Caki2 (cell line): ENCODE results near the gene ARVCF. TPM values are rescaled to one million over a fixed set of nuclear protein-coding genes. Genes with fewer than 3 reads are reported as not detected.

Source experiments
- DNase-seq: peaks from one replicate; pipeline ENCODE4 v3.0.0-alpha.2; 2015; ENCODE audit warnings: low read depth
- in situ Hi-C: cut with HindIII; loops from 2 replicates; pipeline ENCODE4 v1.10.0; 2016; ENCODE audit warnings: low sequenced_read_pairs, low pct_unique_long_range_greater_than_20kb, mixed read lengths
- total RNA-seq: library from RNA; depleted of rRNA; stranded (reverse); fragments of >200 nt; shearing (Covaris generic); gene quantifications from 2 replicates; pipeline ENCODE4 v1.2.3, GENCODE V29; 2014; ENCODE audit warnings: low replicate concordance

ARVCF gene
- total RNA-seq, 1 experiment from 2014 or later: 15.2 TPM

DNA sequence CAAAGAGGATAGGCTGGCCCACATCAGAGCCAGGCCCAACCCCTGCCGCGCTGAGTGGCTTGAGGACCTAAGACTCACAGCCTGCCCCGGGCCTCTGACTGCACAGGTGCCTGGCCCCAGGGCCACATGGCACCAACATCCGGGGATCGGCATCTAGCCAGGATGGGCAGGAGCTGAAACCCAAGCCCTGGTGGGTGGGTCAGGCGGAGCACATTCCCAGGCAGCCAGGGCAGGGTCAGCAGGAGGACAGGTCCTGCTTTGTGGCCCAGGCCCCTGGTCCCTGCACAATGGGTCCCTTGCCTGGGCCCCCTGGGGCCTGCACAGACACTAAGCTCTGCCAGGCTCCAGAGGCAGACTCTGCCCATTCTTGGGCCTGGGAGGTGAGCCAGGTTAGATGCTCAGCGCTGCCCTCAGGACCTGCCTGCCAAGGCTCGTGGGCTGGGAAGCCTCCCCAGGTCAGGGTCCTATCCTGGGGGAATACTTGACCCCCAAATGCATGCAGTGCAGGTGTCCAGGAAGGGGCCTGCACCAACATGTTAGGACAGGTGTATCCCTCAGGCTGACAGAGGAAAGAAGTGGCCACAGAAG is 33.5 kb downstream of the ARVCF start:
- in situ Hi-C loops: no loop called here
- no peak for DNase-seq

DNA sequence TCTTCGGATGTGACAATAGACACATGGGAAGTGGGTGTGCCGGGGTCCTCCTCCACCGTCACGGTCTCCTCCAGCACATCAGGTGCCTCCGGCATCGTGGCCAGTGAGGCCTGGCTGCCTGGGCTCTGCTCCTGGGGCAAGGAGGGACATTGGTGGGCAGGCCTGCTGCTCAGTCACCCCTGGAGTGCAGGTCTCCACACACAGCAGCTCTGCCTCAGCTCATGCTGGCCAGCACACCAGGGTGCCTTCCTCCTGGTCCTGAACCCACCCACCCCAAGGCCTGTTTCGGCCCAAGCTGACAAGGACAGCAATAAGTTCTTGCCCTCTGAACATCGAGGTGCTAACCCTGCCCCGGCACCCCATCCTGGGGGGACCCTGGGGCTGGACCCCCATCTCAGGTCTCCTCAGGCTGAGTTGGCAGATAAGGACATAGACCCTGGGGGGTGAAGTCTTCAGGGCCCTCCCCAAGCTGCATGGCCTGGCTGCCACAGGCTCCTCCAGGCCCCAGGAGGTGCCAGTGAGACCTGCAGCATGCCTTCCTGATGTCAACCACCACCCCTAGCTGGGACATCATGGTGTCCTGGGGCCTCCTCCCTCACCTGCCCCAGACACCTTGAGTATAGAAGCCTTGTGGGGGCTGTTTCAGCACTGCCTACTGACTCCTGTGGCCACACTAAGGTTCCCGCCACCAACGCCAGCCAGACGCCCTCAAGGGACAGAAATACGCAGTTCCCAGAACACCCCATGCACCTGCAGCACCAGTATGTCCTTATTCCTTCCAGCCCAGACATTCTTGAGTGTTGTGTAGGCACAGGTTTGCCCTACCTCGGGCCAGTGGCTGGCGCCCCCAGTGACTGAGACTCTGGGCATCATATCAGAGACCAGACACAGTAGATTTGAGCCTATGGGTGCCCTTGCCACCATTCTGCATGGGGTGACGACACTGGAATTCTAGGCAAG is 34.4 kb downstream of the ARVCF start:
- no peak for DNase-seq
- in situ Hi-C loops: no loop called here

DNA sequence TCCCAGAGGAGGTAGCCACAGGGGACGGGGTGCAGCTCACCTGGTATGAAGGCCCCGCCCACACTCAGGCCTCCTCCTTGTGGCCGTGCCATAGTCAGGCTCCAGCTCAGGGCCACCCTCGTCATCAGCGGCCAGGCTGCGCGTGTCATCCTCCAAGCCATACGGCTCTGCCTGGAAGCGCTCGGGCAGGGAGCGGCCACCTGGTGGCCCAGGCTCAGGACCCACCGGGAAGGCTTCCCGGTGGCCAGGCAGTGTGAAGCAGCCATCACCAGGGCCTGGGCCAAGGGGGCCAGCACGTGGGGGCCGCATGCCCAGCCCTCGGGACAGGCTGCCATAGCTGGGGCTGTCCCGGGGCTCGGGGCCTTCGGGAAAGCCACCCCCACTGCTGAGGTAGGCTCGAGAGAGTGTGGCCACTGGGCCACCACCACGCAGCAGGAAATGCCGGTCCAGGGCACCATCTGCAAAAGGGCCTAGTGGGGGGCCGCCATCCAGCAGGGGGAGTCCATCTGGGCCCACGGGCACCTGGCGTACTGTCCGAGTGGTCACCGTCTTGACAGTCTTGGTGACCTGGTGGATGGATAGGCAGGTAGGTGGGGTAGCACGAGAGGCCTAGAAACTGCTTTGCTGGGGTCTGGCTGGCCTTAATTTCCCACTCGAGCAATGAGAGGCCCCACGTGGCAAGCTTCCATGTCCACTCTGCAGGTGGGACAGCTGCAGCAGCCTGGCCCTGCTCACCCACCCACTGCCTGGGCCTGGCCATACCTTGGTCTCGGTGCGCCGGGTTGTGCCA is 35.3 kb downstream of the ARVCF start:
- no peak for DNase-seq
- in situ Hi-C loops: no loop called here

DNA sequence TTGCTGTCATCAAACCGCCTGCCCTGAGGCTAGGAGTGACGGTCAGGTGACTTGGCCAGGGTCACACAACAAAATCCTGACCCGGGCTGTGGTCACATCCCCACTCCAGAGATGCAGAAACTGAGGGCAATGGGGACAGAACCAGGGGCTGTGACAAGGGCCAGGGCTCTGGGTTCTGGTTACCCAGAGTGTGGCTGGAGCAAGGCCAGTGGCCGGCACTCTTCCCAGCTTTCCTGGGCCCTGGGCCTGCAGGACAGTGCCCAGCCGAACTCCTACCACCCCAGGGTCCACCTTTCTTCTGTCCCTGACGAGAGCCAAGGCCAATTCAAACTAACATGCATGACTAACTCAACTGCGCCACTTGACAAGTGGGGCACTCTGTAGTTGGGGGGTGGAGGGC is 35.9 kb downstream of the ARVCF start:
- in situ Hi-C loops: no loop called here

DNA sequence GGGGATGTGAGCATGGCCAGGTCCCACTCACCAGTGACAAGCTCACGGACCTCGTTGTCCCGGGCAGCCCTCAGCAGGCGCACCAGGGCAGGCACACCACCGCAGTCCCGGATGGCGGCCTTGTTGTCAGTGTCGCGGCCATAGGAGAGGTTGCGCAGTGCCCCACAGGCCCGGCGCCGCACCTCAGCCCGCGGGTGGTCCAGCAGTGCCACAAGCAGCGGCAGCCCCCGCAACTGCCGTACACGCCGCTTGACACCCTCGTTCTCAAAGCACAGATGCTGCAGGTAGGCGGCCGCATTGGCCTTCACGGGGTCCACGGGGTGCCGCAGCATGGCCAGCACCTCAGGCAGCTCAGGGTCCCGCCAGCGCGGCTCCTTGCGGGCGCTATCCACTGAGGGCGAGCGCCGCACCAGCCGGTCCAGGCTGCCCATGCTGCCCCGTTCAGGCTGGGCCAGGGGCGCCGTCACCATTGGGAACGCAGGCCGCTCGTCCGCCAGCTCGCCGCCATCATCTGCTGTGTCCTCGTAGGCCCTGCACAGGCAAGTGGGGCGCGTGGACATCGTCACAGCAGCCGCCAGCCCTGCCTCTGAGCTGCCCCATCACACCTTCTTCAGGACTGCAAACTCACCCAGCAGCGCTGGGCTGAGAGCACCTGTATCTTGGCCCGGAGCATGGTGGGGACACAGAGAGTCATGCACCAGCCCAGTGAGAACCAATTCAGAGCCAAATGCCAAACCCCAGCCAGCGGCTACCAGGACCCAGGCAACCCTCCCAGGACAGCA is 36.7 kb downstream of the ARVCF start:
- DNase-seq: no peak
- in situ Hi-C loops: no loop called here

More for the DNA sequence above, 35.9 kb downstream of the ARVCF start:
- no peak for DNase-seq

DNA sequence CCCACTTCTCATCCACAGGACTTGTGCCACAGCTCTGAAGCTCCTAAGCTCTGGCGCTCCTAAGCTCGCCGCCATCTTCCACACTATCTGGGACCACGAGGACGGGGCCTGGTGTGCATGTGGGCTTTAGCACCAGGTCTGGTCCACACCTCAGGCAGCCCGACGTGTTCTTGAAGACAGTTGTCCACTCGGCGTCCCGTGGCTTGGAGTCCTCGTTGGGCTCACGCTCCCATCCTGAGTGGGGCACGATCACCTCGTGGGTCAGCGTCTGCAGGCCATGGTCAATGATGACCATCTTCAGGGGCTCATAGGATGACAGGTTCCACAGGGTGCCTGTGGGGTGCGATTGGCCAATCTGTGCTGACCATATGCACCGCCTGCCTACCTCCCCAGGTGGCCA is 37.9 kb downstream of the ARVCF start:
- no peak for DNase-seq
- in situ Hi-C loops: no loop called here

DNA sequence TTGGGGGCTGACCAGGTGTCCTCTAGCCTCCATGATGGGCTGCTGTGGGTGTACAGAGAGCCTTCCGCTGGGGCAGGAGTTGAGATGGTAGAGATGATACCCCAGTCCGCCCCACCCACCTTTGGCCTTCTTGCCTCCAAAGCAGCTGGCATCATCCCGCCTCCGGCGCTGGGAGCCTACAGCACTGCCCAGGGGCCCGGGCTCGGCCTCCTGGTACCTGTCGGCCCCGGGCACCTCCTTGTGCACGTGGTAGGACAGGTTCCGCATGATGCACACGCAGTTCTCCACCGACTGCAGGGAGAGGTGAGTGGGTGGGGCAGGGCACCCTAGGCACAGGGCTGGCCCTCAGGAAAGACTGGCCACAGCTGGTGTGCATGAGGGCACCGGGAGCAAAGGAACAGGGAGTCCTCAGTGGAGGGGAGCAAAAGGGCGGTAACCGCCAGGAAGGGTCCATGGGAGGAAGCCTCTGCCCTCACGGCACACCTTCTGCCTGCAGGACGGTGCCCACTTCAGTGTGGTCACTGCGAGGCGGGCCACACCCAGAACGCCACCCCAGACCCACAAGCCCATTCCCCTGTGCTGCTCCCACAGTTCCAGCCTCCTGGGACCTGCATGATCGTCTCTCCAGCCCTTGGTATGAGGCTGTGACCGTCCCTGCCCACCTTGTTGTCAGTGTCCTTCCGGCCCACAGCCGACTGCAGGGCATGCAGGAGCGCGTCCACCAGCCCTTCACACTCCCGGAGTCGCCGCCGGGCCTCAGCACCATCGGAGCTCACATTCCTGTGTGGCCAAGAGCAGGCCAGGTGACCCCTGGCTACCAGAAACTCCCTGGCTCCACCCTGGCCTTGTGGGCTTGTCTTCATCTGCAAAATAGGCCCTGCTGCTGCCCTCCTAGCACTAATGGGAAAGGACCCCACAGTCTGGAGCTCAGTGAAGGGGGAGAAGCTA is 39.1 kb downstream of the ARVCF start:
- no peak for DNase-seq
- in situ Hi-C loops: no loop called here

DNA sequence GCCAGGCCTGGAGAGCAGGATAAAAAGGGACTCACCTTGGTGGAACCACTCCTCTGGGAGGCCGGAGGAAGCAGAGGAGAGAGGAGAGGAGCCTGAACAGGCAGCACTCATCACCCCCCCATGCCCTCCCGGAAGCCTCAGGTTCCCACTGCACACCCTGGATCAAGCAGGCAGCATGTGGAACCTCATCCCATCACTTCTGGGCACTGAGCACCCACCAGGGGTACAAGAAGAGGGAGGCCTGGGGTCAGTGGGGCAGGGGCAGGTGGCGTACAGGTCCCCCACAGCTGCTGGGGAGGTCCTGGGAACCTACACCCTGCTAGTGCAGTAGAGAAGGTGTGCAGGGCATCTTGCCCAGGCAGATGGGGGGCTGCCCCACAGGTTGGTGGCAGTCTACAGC is 40.0 kb downstream of the ARVCF start:
- in situ Hi-C loops: no loop called here
- DNase-seq: no peak

DNA sequence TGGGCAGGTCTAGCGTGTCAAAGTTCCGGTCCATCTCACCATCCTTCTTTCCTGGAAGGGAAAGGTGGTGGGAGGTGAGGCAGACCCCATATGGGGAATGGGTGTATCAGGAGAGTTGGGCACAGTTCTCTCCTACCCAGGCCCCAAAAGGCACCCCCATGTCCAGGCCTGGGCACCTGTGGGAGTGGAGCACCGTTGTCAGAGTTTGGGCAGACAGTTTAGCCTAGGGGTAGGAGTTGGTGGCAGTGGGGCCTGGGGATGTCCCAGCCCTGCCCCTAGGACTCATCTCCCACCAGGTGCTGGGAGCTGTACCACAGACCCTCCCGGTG is 41.0 kb downstream of the ARVCF start:
- no peak for DNase-seq
- in situ Hi-C loops: no loop called here

DNA sequence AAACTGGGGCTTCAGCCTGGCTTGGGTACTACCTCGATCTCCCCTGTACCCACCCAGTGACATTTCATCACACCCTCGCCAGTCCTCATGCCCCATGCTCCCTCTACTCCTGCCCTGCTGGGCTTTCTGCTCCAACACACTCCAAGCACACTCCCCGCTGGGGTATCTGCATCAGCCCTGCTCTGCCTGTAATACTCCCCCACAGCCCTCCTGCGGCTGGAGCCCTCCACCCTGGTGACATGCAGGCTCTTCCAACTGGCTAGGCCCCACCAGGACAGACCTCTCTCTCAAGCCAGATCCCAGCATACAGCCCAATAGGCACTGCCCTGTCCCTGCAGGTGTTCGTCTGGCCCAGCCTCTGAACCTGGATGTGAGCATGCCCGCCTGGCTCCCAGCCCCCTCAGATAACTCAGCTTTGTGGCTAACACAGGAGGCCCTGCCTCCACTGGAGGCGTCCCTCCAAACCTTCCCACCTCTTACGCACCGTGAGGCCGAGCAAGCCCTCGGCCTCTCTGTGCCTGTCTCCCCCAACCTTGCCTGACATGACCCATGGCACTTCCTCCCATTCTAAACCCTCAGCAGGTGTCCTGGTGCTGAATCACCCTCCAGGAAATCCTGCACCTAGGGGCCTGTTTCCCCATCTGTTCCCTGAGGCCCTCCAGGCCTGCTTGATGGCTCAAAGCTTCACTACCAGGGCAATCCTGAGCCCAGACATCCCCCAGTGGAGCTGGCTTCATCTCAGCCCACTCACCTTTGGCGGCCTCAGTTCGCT is 41.5 kb downstream of the ARVCF start:
- in situ Hi-C loops: no loop called here

DNA sequence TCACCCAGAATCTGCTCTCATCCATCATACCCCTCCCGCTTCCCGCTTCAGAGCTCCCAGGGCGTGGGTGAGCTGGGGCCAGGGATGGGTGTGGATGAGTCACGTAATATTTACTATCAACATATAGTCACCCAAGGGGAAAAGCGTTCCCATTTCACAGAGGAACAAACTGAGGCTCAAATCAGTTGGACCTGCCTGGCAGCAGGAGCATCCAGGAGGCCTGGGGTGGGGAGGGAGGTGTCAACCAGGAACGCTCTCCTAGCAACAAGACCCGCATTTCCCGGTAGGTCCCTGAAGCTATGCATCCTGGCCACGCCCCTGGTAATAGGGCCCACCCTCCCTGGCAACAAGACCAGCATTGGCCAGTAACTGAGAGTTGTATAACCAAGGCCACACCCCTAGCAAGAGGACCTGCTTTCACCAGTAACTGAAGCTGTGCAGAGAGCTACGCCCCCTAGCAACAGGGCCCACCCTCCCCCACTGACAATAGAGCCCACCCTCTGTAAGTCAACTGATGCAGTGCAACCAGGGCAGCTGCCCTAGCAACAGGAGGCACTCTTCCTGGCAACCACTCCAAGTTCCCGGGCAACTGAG is 42.3 kb downstream of the ARVCF start:
- peak; percentile 85 for DNase-seq
- in situ Hi-C loops: no loop called here

More for the DNA sequence above, 41.5 kb downstream of the ARVCF start:
- DNase-seq: no peak

DNA sequence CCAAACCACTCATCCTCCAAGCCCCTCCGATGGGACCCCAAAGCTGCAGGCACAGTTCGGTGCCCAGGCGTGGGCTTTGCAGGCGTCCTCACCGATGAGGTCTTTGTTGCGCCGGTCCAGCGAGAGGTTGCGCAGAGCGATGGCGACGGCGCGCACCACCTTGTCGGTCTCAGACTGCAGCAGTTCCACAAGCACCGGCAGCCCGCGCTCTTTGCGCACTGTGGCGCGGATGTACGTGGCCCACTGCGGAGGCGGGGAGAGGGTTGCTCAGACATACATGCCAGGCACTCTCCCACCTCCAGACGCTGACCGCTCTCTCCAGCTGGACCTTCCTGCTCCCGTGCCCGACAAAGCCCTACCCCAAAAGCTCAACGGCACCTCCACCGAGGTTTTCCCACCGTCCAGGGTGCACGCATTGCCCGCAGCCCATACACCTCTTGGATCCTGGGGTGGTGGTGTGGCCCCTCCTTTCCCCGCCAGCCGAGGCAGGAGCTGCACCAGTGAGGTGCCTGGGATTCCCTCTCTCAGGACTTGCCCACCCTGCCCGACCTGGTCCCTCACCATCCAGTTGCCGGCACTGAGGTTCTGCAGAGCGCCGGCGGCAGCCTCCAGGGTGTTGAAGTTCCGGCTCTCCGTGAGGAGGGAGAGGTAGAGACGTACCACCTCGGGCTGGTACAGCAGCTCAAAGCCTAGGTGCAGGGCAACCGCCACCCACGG is 42.9 kb downstream of the ARVCF start:
- in situ Hi-C loops: no loop called here
- no peak for DNase-seq

DNA sequence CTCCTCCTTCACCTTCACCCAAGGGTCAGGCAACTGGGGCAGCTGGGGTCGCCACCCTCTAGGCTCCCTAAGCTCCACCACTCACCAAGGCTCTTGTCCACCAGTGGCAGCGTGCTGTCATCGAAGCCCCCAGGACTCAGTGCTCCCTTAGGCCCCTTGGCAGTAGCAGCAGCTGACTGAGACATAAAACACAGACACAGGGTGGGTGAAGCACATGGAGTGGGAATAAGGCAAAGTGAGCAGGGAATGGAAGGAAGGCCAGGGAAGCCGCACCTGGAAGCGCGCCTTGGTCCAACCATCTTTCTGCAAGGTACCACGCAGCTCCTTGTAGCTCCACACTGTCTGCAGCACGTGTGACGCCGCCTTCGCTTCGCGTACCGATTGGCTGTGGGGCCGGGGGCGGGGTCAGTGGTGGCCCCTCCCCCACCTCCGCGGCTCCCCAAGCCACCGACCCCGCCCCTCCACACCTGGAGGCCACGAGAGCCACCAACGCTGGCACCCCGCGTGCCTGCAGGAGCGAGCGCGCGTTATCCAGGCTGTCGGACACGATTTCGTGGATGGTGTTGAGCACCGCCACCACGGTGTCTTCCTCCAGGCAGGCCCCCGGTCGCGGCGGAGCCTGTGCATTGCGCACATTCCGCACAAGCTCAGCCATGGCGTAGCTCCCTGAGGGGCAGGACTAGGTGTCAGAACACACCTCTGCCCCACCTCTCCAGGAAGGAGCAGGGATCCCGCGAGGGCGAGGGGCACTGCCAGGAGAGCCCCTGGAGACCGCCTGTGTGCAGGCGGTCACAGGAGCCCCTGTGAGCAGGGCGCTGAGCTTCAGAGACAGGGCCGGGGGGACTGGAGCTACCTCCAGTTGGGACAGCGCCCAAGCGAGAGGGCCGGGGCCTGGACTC is 43.7 kb downstream of the ARVCF start:
- in situ Hi-C loops: no loop called here
- DNase-seq: no peak

DNA sequence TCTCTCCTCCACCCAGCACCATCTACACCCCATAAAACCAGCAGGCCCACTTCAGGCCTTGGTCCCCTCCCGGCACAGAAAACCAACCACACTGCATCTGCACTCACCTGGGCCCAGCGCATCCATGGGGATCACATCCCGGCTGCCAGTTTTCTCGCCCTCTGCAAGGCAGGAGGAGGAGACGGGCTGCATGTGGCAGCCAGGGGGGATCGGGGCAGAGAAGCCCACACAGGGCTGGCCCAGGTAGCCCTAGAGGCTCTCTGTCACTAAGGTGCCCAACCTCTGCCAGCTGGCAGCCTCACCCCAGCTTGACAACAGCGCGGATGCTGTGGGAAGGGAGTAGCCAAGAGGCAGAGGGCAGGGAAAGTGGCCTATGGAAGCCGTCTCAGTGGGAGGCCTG is 44.4 kb downstream of the ARVCF start:
- no peak for DNase-seq
- in situ Hi-C loops: no loop called here
